ENCODE results near the gene B4GALT7.
A peak's percentile ranks its signal among the peaks of the same experiment; 100 is the strongest.
"Not testable (repeated sequence)": the region's sequence is repeated elsewhere in the genome, so short reads cannot be mapped to it uniquely, and the experiment has no call there.

The B4GALT7 gene

GRCh38 chr5:177599731-177600507, at the start of gene B4GALT7:
TSS of gene B4GALT7 (plus strand) at chr5:177600132. CDS start at chr5:177600211, 79 bp downstream.
- Histone ChIP-seq H3K4me3 (ENCODE audit: low read length) (peak within 1 kb of the TSS; percentile 84), H3K27ac (ENCODE audit: low read length) (no peak within 1 kb of the TSS), H3K36me3 (ENCODE audit: control insufficient read depth, low read depth, low read length) (peaks cover 19% of the 10 kb centered on the region), H3K4me1 (ENCODE audit: control insufficient read depth, low read depth, low read length) (peaks cover 3% of the 10 kb centered on the region), H3K9me3 (ENCODE audit: control insufficient read depth, low read depth, low read length) (no peaks in the 10 kb centered on the region), H3K27me3 (ENCODE audit: control insufficient read depth, insufficient read depth, low read length) (peaks cover 12% of the 10 kb centered on the region), H3K9ac (ENCODE audit: low read length) (peak within 1 kb of the TSS; percentile 83)

GRCh38 chr5:177552839-177553455, 47.0 kb upstream of the B4GALT7 start:
- peaks cover 6% of the 10 kb centered on the region for H3K4me1 ChIP-seq (ENCODE audit: control insufficient read depth, low read depth, low read length)
- peak overlapping the region; percentile 71 for H3K9ac ChIP-seq (ENCODE audit: low read length)
- no peaks in the 10 kb centered on the region for H3K9me3 ChIP-seq (ENCODE audit: control insufficient read depth, low read depth, low read length)
- peaks cover 4% of the 10 kb centered on the region for H3K36me3 ChIP-seq (ENCODE audit: control insufficient read depth, low read depth, low read length)
- peak overlapping the region; percentile 64 for H3K4me3 ChIP-seq (ENCODE audit: low read length)
- H3K27me3 ChIP-seq (ENCODE audit: control insufficient read depth, insufficient read depth, low read length) = no peaks in the 10 kb centered on the region
- H3K27ac ChIP-seq (ENCODE audit: low read length) = no peak overlapping the region

GRCh38 chr5:177553671-177554429, 46.1 kb upstream of the B4GALT7 start:
- Histone ChIP-seq H3K36me3 (ENCODE audit: control insufficient read depth, low read depth, low read length) (peaks cover 4% of the 10 kb centered on the region), H3K9me3 (ENCODE audit: control insufficient read depth, low read depth, low read length) (no peaks in the 10 kb centered on the region), H3K27ac (ENCODE audit: low read length) (no peak overlapping the region), H3K27me3 (ENCODE audit: control insufficient read depth, insufficient read depth, low read length) (no peaks in the 10 kb centered on the region), H3K9ac (ENCODE audit: low read length) (peak overlapping the region; percentile 71), H3K4me1 (ENCODE audit: control insufficient read depth, low read depth, low read length) (peaks cover 6% of the 10 kb centered on the region), H3K4me3 (ENCODE audit: low read length) (peak overlapping the region; percentile 64)

GRCh38 chr5:177554474-177555111, 45.3 kb upstream of the B4GALT7 start, which contains the start of gene FAM193B:
TSS of gene FAM193B (minus strand) at chr5:177554563. CDS start at chr5:177554458, 105 bp downstream.
- peak within 1 kb of the TSS; percentile 71 for H3K9ac ChIP-seq (ENCODE audit: low read length)
- H3K9me3 ChIP-seq (ENCODE audit: control insufficient read depth, low read depth, low read length) = no peaks in the 10 kb centered on the region
- peak within 1 kb of the TSS; percentile 64 for H3K4me3 ChIP-seq (ENCODE audit: low read length)
- H3K4me1 ChIP-seq (ENCODE audit: control insufficient read depth, low read depth, low read length) = peaks cover 6% of the 10 kb centered on the region
- peaks cover 4% of the 10 kb centered on the region for H3K36me3 ChIP-seq (ENCODE audit: control insufficient read depth, low read depth, low read length)
- H3K27me3 ChIP-seq (ENCODE audit: control insufficient read depth, insufficient read depth, low read length) = no peaks in the 10 kb centered on the region
- peak within 1 kb of the TSS; percentile 32 for H3K27ac ChIP-seq (ENCODE audit: low read length)

GRCh38 chr5:177555228-177555627, 44.7 kb upstream of the B4GALT7 start:
- Histone ChIP-seq H3K4me3 (ENCODE audit: low read length) (no peak overlapping the region), H3K9ac (ENCODE audit: low read length) (peak overlapping the region; percentile 36), H3K27ac (ENCODE audit: low read length) (no peak overlapping the region)

GRCh38 chr5:177555665-177556064, 44.3 kb upstream of the B4GALT7 start:
- Histone ChIP-seq H3K27ac (ENCODE audit: low read length) (no peak overlapping the region), H3K27me3 (ENCODE audit: control insufficient read depth, insufficient read depth, low read length) (no peaks in the 10 kb centered on the region), H3K36me3 (ENCODE audit: control insufficient read depth, low read depth, low read length) (peaks cover 4% of the 10 kb centered on the region), H3K9ac (ENCODE audit: low read length) (no peak overlapping the region), H3K4me1 (ENCODE audit: control insufficient read depth, low read depth, low read length) (peaks cover 6% of the 10 kb centered on the region), H3K4me3 (ENCODE audit: low read length) (no peak overlapping the region), H3K9me3 (ENCODE audit: control insufficient read depth, low read depth, low read length) (no peaks in the 10 kb centered on the region)

More at GRCh38 chr5:177555228-177555627, 44.7 kb upstream of the B4GALT7 start:
- Histone ChIP-seq H3K27me3 (ENCODE audit: control insufficient read depth, insufficient read depth, low read length) (no peaks in the 10 kb centered on the region), H3K36me3 (ENCODE audit: control insufficient read depth, low read depth, low read length) (peaks cover 4% of the 10 kb centered on the region), H3K4me1 (ENCODE audit: control insufficient read depth, low read depth, low read length) (peaks cover 6% of the 10 kb centered on the region), H3K9me3 (ENCODE audit: control insufficient read depth, low read depth, low read length) (no peaks in the 10 kb centered on the region)

- Histone ChIP-seq H3K27ac (ENCODE audit: low read length) (no peak overlapping the region), H3K9me3 (ENCODE audit: control insufficient read depth, low read depth, low read length) (no peaks in the 10 kb centered on the region), H3K4me1 (ENCODE audit: control insufficient read depth, low read depth, low read length) (peaks cover 6% of the 10 kb centered on the region), H3K36me3 (ENCODE audit: control insufficient read depth, low read depth, low read length) (peaks cover 4% of the 10 kb centered on the region), H3K27me3 (ENCODE audit: control insufficient read depth, insufficient read depth, low read length) (no peaks in the 10 kb centered on the region), H3K4me3 (ENCODE audit: low read length) (no peak overlapping the region), H3K9ac (ENCODE audit: low read length) (no peak overlapping the region)
These were observed 42.8 kb upstream of the B4GALT7 start for GRCh38 chr5:177557041-177557647.

GRCh38 chr5:177557796-177558195, 42.1 kb upstream of the B4GALT7 start:
- no peak overlapping the region for H3K4me3 ChIP-seq (ENCODE audit: low read length)
- no peaks in the 10 kb centered on the region for H3K9me3 ChIP-seq (ENCODE audit: control insufficient read depth, low read depth, low read length)
- H3K9ac ChIP-seq (ENCODE audit: low read length) = no peak overlapping the region
- H3K27ac ChIP-seq (ENCODE audit: low read length) = no peak overlapping the region
- H3K4me1 ChIP-seq (ENCODE audit: control insufficient read depth, low read depth, low read length) = peaks cover 5% of the 10 kb centered on the region
- no peaks in the 10 kb centered on the region for H3K27me3 ChIP-seq (ENCODE audit: control insufficient read depth, insufficient read depth, low read length)
- H3K36me3 ChIP-seq (ENCODE audit: control insufficient read depth, low read depth, low read length) = no peaks in the 10 kb centered on the region

- H3K9me3 ChIP-seq (ENCODE audit: control insufficient read depth, low read depth, low read length); H3K36me3 ChIP-seq (ENCODE audit: control insufficient read depth, low read depth, low read length); H3K4me1 ChIP-seq (ENCODE audit: control insufficient read depth, low read depth, low read length); H3K9ac ChIP-seq (ENCODE audit: low read length); H3K4me3 ChIP-seq (ENCODE audit: low read length); H3K27ac ChIP-seq (ENCODE audit: low read length); H3K27me3 ChIP-seq (ENCODE audit: control insufficient read depth, insufficient read depth, low read length): not testable (repeated sequence)
These were observed 40.4 kb upstream of the B4GALT7 start for GRCh38 chr5:177559446-177559941.

GRCh38 chr5:177565046-177565445, 34.9 kb upstream of the B4GALT7 start:
- Histone ChIP-seq H3K27ac (ENCODE audit: low read length) (no peak overlapping the region), H3K9me3 (ENCODE audit: control insufficient read depth, low read depth, low read length) (no peaks in the 10 kb centered on the region), H3K27me3 (ENCODE audit: control insufficient read depth, insufficient read depth, low read length) (no peaks in the 10 kb centered on the region), H3K4me1 (ENCODE audit: control insufficient read depth, low read depth, low read length) (no peaks in the 10 kb centered on the region), H3K4me3 (ENCODE audit: low read length) (no peak overlapping the region), H3K9ac (ENCODE audit: low read length) (no peak overlapping the region), H3K36me3 (ENCODE audit: control insufficient read depth, low read depth, low read length) (no peaks in the 10 kb centered on the region)

Measured in iPS-18a (cell line).